B cell (primary cell): ENCODE data around the gene CACNG7.

ENCODE experiments used
- EZH2 ChIP-seq: IDR thresholded peaks from 2 replicates; pipeline ENCODE4 v1.6.1; 2012; ENCODE audit warnings: borderline replicate concordance, low read depth, mild to moderate bottlenecking, moderate library complexity, low read length; ENCODE audit not compliant: insufficient read depth, poor library complexity, severe bottlenecking
- TF ChIP-seq, protein P1 (sequence below): fragments of 200-600 bp; IDR thresholded peaks from one replicate; pipeline ENCODE4 v1.8.0; 2022; ENCODE audit warnings: antibody characterized with exemption, mild to moderate bottlenecking

GRCh38 chr19:53876651-53877224 lies 32.3 kb upstream of the CACNG7 start:
- TF ChIP-seq, protein P1, sequence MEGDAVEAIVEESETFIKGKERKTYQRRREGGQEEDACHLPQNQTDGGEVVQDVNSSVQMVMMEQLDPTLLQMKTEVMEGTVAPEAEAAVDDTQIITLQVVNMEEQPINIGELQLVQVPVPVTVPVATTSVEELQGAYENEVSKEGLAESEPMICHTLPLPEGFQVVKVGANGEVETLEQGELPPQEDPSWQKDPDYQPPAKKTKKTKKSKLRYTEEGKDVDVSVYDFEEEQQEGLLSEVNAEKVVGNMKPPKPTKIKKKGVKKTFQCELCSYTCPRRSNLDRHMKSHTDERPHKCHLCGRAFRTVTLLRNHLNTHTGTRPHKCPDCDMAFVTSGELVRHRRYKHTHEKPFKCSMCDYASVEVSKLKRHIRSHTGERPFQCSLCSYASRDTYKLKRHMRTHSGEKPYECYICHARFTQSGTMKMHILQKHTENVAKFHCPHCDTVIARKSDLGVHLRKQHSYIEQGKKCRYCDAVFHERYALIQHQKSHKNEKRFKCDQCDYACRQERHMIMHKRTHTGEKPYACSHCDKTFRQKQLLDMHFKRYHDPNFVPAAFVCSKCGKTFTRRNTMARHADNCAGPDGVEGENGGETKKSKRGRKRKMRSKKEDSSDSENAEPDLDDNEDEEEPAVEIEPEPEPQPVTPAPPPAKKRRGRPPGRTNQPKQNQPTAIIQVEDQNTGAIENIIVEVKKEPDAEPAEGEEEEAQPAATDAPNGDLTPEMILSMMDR: no peak
- no peak for TF ChIP-seq EZH2
